PC-3 (cell line): ENCODE data around the gene ARHGEF16. TPM values are rescaled to one million over a fixed set of nuclear protein-coding genes. Genes with fewer than 3 reads are reported as not detected.

Source experiments
- ATAC-seq: fragments of 200-7000 bp; cut with Tn5 transposase; 2 replicates; pipeline ENCODE4 v1.9.1; 2020; ENCODE audit warnings: mild to moderate bottlenecking, moderate library complexity
- BruUV-seq: library from RNA; stranded (reverse); fragments of 400-500 nt; replicated peaks from 2 replicates; lab custom pipeline; 2021; lab: Mats Ljungman, UMichigan
- CTCF ChIA-PET: fragments of 300-600 bp; sonication (Branson Sonifier 250); formaldehyde crosslinking; loops from one replicate; lab custom pipeline; 2022; ENCODE audit warnings: antibody characterized with exemption; lab: Charles Lee
- POLR2A ChIA-PET: fragments of 300-600 bp; sonication (Branson Sonifier 250); formaldehyde crosslinking; loops from one replicate; lab custom pipeline; 2022; ENCODE audit warnings: antibody characterized with exemption; ENCODE audit not compliant: unreplicated experiment; lab: Charles Lee
- DNase-seq: peaks from one replicate; pipeline ENCODE4 v3.0.0-alpha.2; 2015
- H2AFZ ChIP-seq: fragments of 300-600 bp; sonication (generic); 2 replicates; pipeline ENCODE4 v1.6.0; 2016; ENCODE audit warnings: antibody characterized with exemption, low read length
- H3F3A ChIP-seq: fragments of 300-600 bp; sonication (generic); one replicate; pipeline ENCODE4 v1.6.0; 2017; ENCODE audit warnings: antibody characterized with exemption, low read length, control low read depth, mild to moderate bottlenecking; ENCODE audit not compliant: unreplicated experiment
- H3K27ac ChIP-seq: fragments of 300-600 bp; sonication (generic); 2 replicates; pipeline ENCODE4 v1.5.1; 2016; ENCODE audit warnings: mild to moderate bottlenecking, low read length
- H3K27me3 ChIP-seq: fragments of 300-600 bp; sonication (generic); 2 replicates; pipeline ENCODE4 v1.6.1; 2016; ENCODE audit warnings: low read length, mixed read lengths
- H3K36me3 ChIP-seq: fragments of 300-600 bp; sonication (generic); 2 replicates; pipeline ENCODE4 v1.6.1; 2016; ENCODE audit warnings: low read depth, mixed run types, low read length, mixed read lengths
- H3K4me1 ChIP-seq: fragments of 300-600 bp; sonication (generic); 2 replicates; pipeline ENCODE4 v1.5.1; 2016; ENCODE audit warnings: low read length; ENCODE audit not compliant: insufficient read depth
- H3K4me2 ChIP-seq: fragments of 300-600 bp; sonication (generic); 2 replicates; pipeline ENCODE4 v1.6.0; 2016; ENCODE audit warnings: low read length
- H3K4me3 ChIP-seq: fragments of 300-600 bp; sonication (generic); 2 replicates; pipeline ENCODE4 v1.5.1; 2016; ENCODE audit warnings: mild to moderate bottlenecking, low read length, mixed read lengths
- H3K79me2 ChIP-seq: fragments of 300-600 bp; sonication (generic); 2 replicates; pipeline ENCODE4 v1.6.1; 2017; ENCODE audit warnings: low read length, mixed read lengths
- H3K9ac ChIP-seq: fragments of 300-600 bp; sonication (generic); 2 replicates; pipeline ENCODE4 v1.6.0; 2016; ENCODE audit warnings: mild to moderate bottlenecking, low read length
- H3K9me2 ChIP-seq: fragments of 300-600 bp; sonication (generic); replicated peaks from 2 replicates; pipeline ENCODE4 v1.6.1; 2016; ENCODE audit warnings: mixed run types, low read length, mixed read lengths
- H3K9me3 ChIP-seq: fragments of 300-600 bp; sonication (generic); 2 replicates; pipeline ENCODE4 v1.6.1; 2016; ENCODE audit warnings: low read length, mixed read lengths
- H4K20me1 ChIP-seq: fragments of 300-600 bp; sonication (generic); 2 replicates; pipeline ENCODE4 v1.6.1; 2016; ENCODE audit warnings: low read length, mixed read lengths
- EZH2 ChIP-seq: fragments of 300-600 bp; sonication (generic); IDR thresholded peaks from one replicate; pipeline ENCODE4 v1.6.1; 2017; ENCODE audit warnings: antibody characterized with exemption, mild to moderate bottlenecking, low read length; ENCODE audit not compliant: unreplicated experiment
- EZH2phosphoT487 ChIP-seq: fragments of 300-600 bp; sonication (generic); IDR thresholded peaks from 2 replicates; pipeline ENCODE4 v1.6.1; 2018; ENCODE audit warnings: mild to moderate bottlenecking, antibody characterized with exemption, low read length, borderline replicate concordance
- intact Hi-C: fragments of 100-400 bp; cut with micrococcal nuclease; formaldehyde crosslinking; loops from 2 replicates; pipeline ENCODE4 v1.9.0; 2023
- total RNA-seq: library from RNA; depleted of rRNA; stranded (reverse); fragments of >200 nt; gene quantifications from 2 replicates; pipeline ENCODE4 v1.2.3, GENCODE V29; 2014
- TF ChIP-seq, protein P1 (sequence below): fragments of 300-600 bp; sonication (generic); conservative IDR thresholded peaks from 2 replicates; pipeline ENCODE4 v1.5.1; 2017; ENCODE audit warnings: antibody characterized with exemption, low read depth, mild to moderate bottlenecking, low read length

Gene ARHGEF16
- total RNA-seq, 1 experiment from 2014 or later = 54.3 TPM

DNA sequence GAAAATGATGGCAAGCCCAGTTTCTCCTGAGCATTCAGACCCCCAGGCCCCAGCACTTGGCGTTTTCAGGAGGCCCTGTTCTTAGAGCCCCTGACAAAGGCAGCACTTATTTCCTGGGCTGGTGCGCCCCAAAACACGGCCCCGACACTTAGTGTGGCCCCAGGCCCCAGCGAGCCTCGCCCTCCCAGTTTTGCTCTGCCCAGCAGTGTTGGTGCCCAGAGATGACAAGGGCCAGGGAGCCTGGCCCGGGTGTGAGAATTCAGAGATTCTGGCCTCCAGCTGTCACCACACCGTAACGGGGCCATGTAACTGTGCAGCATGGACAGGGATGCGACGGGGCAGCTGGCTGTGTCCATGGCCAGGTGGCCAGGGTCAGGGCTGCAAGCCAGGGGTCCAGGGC lies 18.0 kb upstream of the ARHGEF16 start:
- TF ChIP-seq EZH2 (no peak), EZH2phosphoT487 (no peak)
- TF ChIP-seq, protein P1, sequence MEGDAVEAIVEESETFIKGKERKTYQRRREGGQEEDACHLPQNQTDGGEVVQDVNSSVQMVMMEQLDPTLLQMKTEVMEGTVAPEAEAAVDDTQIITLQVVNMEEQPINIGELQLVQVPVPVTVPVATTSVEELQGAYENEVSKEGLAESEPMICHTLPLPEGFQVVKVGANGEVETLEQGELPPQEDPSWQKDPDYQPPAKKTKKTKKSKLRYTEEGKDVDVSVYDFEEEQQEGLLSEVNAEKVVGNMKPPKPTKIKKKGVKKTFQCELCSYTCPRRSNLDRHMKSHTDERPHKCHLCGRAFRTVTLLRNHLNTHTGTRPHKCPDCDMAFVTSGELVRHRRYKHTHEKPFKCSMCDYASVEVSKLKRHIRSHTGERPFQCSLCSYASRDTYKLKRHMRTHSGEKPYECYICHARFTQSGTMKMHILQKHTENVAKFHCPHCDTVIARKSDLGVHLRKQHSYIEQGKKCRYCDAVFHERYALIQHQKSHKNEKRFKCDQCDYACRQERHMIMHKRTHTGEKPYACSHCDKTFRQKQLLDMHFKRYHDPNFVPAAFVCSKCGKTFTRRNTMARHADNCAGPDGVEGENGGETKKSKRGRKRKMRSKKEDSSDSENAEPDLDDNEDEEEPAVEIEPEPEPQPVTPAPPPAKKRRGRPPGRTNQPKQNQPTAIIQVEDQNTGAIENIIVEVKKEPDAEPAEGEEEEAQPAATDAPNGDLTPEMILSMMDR = no peak
- no peak overlapping the region for H3K9ac ChIP-seq
- intact Hi-C loops = no loop called here
- no peaks in the 10 kb centered on the region for H3F3A ChIP-seq
- CTCF ChIA-PET = no interaction called here
- BruUV-seq = no TSS peak
- DNase-seq (no peak), ATAC-seq (no peak)
- no peak overlapping the region for H3K27ac ChIP-seq
- no peaks in the 10 kb centered on the region for H4K20me1 ChIP-seq
- no peak overlapping the region for H3K4me3 ChIP-seq
- H3K9me3 ChIP-seq = no peaks in the 10 kb centered on the region
- H3K4me1 ChIP-seq = no peaks in the 10 kb centered on the region
- no peaks in the 10 kb centered on the region for H3K9me2 ChIP-seq
- no peak overlapping the region for H3K4me2 ChIP-seq
- H3K36me3 ChIP-seq = no peaks in the 10 kb centered on the region
- H3K27me3 ChIP-seq = peaks cover 73% of the 10 kb centered on the region
- H3K79me2 ChIP-seq = no peaks in the 10 kb centered on the region
- H2AFZ ChIP-seq = no peak overlapping the region
- POLR2A ChIA-PET = no interaction called here

DNA sequence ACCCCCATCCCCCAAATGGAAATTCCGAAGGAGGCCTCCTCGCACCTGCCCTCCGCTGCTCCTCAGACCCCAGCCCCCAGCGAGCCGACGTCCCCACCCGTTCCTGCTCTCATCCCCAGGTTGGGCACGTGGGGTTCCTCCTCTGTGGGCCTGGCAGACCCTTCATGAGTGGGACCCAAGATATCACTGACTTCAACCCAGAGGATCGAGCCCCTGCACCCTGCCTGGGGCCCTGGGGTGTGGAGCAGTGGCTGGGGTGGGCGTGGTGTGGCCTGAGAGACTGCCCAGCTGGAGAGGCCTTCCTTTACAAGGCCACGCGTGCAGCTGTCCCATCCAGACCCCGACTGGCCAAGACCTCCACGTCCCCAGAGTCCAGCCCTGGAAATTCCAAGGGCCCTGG lies 17.6 kb upstream of the ARHGEF16 start:
- Histone ChIP-seq H4K20me1 (no peaks in the 10 kb centered on the region), H3K36me3 (no peaks in the 10 kb centered on the region), H3K4me1 (no peaks in the 10 kb centered on the region), H3K9ac (no peak overlapping the region), H3K27ac (no peak overlapping the region), H2AFZ (no peak overlapping the region), H3K27me3 (peaks cover 78% of the 10 kb centered on the region), H3K79me2 (no peaks in the 10 kb centered on the region), H3F3A (no peaks in the 10 kb centered on the region), H3K4me3 (no peak overlapping the region), H3K9me3 (no peaks in the 10 kb centered on the region), H3K9me2 (no peaks in the 10 kb centered on the region), H3K4me2 (no peak overlapping the region)
- intact Hi-C loops = no loop called here
- TF ChIP-seq, protein P1 = no peak
- TF ChIP-seq EZH2 (no peak), EZH2phosphoT487 (no peak)
- CTCF ChIA-PET = no interaction called here
- BruUV-seq = no TSS peak
- POLR2A ChIA-PET = no interaction called here
- DNase-seq (no peak), ATAC-seq (no peak)

DNA sequence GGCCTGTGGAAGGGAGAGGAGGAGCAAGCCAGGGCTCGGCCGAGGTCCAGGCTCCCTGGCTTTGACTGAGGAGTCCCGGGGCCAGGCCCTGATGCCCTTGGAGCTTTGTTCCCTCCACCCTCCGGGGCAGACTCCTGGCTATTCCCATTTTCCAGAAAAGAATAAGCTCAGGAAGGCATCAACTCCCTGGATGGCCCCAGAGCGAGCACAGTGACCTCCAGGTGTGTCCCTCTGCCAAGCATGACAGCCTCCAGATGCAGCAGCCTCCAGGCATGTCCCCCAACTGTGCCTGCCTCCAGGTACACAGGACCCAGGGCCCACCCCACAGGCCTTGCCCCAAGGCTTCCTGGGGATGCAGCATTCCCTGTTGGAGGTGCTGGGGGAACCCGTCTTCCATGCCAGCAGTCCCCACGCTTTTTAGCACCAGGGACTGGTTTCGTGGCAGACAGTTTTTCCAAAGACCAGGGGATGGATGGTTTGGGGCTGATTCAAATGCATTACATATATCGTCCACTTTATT lies 15.7 kb upstream of the ARHGEF16 start:
- Histone ChIP-seq H3F3A (no peaks in the 10 kb centered on the region), H3K9me2 (no peaks in the 10 kb centered on the region), H3K9ac (no peak overlapping the region), H3K27me3 (peaks cover 79% of the 10 kb centered on the region), H3K27ac (no peak overlapping the region), H3K4me2 (no peak overlapping the region), H3K9me3 (no peaks in the 10 kb centered on the region), H3K36me3 (no peaks in the 10 kb centered on the region), H3K4me1 (peaks cover 5% of the 10 kb centered on the region; the same call in 1 of the 2 replicates), H2AFZ (no peak overlapping the region), H4K20me1 (no peaks in the 10 kb centered on the region), H3K4me3 (no peak overlapping the region), H3K79me2 (no peaks in the 10 kb centered on the region)
- BruUV-seq = no TSS peak
- ChIA-PET CTCF (no interaction called here), POLR2A (no interaction called here)
- TF ChIP-seq, protein P1 = no peak
- no peak for TF ChIP-seq EZH2
- DNase-seq (no peak), ATAC-seq (no peak)
- intact Hi-C loops = no loop called here
